GM19455 (cell line): ENCODE measurements around the gene TRPC4AP.

ENCODE experiments used
- ATAC-seq: cut with Tn5 transposase; IDR thresholded peaks from one replicate; pipeline ENCODE4 v1.9.1; 2021; ENCODE audit not compliant: unreplicated experiment

Gene TRPC4AP

DNA sequence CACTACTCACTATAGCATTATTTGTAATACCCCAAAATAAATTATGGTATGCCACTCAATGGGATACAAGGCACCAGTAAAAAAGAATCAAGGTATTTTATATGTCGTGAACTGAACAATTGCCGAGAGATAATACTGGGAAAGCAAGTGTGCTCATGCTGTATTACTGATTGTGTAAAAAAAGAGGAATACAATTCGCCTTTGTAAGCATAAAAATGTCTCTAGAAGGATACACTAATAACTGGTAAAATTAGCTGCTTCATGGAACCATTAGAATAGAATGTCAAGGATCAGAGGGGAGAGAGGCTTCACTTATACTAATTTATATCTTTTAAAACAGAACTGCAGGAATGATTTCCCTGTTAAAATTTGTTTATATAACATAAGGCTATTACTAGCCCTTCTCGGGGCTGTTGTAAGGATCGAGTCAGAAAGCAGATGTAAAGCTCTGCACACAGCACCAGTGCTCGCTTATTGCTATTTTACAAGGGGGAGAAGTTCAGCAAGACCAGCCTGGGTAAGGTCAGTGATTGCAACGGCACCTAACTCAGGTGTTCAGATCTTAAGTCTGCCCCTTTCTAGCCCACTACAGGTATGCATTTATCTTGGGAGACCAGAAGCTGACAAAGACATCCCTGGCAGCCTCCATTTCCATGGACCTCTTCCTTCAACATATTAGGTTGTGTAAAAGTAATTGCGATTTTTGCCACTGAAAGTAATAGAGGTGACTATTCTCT, 75.3 kb downstream of the TRPC4AP start:
- no peak for ATAC-seq

DNA sequence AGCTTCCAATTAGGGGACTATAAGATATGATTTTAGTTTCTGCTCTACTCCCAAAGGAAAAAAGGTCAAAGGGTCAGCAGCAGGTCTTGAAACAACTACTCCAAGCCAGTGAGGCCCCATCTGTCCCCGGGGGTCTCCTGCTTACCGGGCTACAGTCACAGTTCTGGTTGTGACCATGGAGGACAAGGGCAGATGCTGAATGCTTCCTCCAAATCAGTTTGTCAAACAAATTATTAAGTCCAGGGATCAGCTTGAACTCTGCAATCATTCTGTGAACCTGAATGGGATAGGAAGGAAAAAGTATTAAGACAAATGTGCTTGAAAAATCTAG, 76.8 kb downstream of the TRPC4AP start:
- no peak for ATAC-seq

DNA sequence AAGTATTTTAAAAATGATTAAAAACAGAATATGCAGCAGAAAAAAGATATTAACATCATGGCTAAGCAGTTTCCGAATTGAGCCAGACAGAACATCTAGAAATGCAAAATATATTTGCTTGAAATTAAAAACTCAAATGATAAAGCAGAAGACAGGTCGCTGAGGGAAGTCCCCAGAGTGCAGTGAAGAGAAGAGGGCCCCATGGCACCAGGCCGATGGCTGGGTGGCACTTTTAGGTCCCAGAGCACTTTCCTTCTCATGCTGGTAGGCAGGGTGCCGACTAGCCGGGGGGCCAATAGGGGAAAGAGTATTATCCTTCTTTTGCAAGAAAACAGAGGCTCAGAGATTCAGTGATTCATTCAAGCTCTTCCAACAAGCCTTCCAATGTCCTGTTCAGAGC, 78.1 kb downstream of the TRPC4AP start:
- no peak for ATAC-seq

DNA sequence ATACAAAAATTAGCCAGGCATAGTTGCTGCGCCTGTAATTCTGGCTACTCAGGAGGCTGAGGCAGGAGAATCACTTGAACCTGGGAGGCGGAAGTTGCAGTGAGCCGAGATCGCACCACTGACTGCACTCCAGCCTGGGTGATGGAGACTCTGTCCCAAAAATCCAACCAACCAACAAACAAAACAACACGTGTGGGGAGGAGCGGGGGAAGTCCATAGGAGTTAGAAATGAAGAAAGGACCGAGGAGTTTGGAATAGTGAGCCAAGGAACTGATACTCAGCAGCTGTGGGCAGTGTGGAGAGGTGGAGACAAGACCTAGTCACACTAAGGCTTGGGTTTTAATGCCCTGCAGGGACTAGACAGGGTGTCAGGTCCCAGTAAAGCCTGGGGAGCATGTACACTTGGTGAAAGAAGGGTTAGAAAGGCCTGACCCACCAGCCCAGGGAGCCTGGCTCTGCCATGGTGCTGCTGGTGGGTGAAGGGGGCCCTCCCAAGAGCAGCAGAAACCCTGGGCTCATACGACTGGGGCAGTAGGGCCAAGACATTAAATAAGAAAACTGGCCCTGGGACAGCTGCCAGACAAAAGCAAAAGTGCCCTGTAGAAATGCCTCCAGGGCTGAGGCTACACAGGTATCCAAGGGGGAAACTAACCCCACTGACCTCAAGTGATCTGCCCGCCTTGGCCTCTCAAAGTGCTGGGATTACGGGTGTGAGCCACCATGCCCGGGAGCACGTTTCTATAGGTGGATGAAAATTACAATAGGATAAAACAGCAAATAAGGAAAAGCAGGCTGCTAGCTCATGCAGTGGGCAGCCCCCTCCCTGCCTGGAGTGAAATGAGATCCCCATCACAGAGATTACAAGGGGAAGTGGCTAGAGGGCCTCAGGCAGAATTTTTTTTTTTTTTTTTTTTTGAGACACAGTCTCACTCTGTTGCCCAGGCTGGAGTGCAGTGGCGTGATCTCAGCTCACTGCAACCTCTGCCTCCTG, 78.9 kb downstream of the TRPC4AP start:
- ATAC-seq, result no peak

DNA sequence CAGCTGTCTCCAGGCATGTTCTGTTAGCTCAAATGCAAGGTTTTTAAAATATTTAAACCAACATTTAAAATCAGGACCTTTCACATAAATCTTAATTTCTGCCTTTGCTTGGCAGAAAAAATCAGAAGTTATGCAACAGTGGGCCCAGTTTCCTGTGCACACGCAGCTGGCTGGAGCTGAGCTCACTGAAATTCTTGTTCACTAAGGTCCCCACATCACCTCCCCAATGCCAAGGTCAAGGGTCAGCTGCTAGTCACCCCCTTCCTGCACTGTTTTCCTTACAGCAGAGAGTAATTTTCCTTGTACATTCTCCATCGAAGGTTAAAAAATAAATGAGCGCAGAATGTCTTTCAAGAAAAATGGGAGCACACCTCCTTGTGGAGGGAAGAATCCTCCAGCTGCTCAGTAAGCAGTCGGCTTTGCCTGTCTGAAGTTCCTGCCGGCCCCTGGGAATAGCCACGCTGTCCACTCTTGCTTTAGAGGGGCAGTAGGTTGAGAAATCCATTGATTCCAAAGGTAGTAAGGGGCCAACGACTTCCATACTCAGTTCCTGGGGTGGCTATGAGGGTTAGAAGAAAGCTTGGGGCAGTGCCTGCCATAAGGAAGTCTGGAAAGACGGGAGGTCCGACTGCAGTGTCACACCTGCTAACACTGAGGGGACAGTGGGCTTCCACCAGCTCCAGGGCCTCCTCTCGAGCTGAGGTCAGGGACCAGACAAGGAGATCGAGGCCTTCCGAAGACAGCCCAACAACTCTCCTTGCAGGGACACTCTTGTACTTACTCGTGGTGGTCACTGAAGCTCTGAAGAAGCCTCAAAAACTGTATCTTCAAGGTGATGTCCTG, 80.2 kb downstream of the TRPC4AP start:
- ATAC-seq, result no peak

DNA sequence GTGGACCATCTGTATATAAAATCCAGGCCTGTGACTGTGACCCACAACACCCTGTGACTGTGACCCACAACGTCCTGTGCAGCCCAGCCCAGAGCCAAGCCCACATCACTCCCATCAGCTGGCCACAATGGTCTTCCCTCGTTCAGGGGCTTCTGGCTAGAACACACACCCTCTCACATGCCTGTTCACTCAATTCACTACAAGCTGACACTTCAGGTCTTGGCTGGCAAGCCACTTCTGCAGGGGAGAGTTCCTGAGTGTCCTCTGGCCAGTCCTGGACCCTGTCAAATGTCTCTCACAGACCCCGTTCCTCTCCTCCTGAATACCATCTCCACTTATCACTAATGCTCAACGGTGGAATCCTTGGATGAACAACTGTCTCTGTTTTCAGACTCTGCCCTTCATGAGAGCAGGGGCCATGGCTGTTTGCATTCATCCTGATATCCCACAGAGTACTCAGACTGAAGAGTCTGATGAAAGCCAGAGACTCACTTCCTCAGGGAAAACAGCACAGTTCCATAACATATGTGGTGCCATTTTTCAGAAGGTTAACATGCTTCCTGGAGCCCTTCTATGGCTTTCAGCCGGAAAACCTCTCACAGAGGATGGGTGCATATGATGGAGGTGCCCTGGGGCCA, 80.9 kb downstream of the TRPC4AP start:
- ATAC-seq, result no peak

DNA sequence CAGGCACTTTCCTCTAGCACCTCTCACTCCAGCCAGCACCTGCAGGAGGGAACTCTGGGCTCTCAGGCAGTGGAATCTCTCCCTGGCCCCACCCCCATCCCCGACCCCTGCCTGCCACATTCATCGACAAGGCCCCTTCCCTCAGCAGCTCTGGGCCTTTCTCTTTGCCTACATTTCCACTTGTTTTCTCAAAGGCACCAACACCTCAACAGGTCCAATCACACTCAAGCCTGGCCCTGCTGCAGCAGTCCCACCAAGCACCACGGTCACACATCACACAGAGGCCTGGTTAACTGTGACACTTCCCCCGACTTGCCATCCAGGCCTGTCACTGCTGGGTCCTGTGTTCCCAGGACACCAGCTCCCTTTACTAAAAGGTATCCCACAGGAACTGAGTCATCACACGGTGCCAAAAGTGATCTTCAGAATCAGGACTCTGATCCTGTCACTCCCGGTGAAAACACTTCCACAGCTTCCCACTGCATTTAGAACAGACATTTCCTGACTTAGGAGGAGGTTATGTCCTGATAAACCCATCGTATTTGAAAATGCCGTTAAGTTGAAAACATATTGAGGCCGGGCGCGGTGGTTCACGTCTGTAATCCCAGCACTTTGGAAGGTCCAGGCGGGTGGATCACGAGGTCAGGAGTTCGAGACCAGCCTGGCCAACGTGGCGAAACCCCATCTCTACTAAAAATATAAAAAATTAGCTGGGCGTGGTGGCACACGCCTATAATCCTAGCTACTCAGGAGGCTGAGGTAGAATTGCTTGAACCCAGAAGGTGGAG, 82.0 kb downstream of the TRPC4AP start:
- ATAC-seq, result no peak

DNA sequence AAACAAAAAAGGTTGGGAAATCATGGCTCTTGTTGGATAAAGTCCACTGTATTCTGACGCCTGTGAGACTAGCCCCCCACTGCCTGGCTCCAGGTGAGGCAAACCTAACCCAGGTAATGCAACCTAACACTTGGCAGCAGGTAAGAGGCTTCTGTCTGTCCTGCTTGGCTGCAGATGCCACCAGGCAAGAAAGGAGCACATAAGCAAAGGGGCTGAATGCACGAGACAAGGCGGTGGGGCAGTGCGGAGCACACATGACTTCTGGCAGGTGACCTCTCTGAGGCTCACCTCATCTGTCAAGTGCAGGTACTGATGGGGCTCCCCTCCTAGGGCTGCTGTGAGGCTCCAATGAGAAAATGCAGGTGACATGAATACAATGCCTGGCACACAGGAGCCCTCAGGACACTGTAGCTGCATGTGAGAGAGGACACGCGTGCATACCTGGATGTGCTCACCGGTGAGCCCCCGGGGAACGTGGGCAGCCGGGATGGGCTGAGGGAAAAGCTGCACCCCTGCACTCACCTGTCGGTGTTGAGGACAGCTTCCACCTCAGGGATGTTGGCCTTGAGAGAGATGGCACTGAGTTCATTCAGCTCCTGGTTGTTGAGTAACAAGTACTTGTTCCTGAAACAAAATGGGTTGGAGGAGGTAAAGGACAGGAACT, 82.8 kb downstream of the TRPC4AP start:
- ATAC-seq, result no peak

DNA sequence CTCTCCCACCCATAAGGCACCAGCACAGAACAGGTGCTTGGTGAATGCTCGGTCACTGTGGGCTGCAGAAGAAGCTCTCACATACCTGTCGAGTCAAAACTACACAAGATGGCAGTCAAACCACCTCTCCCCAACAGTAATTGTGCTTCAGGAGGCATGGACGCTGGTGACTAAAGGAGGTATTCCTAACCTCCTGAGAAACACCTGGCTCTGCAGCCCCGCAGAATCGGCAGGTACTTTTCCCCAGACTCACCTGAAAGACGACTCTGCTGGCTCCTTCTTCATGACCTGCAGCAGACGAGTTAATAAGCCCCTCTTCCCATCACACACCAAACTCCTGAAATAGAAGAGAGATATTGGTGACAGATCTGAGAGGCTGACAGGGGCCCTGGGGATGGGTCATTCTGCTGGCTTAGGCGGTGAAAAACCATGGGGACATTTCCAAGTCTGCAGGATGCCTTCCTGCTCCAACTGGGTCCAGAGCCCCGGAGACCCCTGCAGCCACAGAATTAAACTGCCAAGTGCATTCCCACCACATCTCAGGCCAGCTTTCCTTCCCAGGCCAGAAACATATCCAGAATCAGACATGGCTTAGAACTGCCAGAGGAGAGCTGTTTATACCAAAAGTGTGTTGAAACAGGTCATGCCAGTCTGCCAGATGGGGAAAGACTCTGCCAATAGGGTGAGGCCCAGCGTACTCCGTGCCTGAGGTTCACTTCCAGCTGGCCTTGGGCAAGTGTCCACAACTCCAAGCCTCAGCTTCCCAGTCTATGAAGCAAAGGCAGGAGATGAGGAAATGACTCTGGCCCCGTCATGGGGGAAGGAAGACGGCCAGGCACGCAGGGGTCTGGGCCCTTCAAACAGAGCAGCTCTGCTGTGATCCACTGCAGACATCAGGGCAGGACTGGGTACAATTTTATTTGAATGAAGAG, 83.9 kb downstream of the TRPC4AP start:
- no peak for ATAC-seq

DNA sequence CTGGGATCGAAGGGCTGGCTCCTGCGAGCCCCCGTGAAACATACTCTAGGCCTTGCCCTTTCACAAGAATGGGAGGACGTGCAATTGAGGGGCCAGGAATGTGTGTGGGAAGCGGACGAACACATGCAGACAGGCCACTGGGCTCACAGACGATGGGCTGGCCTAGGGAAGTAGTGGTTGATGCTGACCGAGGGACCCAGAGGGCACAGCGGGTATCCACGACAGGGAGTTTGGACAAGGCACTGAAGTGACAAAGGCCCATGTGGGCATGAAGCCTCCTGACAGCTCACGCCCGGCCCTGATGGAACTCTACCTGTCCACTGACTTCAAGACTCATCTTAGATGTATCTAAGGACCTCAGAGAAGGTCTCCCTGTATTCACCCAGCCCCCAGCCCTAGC, 84.7 kb downstream of the TRPC4AP start:
- no peak for ATAC-seq

DNA sequence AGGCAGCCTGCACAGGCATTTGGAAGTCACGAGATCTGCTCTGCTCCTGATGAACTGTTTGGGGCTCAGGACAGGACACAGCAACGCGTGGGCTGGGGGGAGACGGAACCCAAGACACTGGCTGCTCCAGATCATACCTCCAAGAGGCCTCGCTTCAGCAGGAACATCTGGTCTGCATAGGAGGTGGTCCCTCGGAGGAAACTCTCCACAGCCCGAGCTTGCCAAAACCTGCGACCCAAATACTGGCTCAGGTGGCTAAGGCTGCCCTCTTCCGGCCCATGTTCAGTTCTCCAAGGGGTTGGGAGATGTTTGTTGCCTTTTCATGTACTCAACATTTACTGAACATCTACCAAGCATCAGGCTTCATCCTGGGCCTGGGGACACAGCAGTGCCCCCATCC, 85.2 kb downstream of the TRPC4AP start:
- ATAC-seq, result no peak

DNA sequence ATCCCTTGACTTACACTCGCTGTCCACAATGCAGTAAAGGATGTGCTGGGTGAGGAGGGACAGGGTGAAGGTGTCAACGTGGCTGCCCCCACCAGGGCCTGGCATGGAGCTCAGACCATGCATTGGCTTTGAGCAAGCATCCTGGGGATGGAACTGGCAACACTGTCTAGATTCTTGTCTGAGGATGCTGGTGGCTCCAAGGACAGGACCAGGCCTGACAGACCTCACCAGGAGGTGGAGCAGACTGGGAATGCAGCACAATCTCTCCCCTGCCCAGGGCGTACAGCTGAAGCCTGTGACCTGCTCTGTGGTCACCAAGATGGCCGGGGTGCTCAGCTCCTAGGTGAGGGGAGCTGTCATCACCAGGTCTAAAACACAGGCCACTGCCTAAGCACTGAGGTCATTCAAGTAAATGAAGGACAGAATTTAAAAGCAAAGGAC, 86.1 kb downstream of the TRPC4AP start:
- no peak for ATAC-seq

DNA sequence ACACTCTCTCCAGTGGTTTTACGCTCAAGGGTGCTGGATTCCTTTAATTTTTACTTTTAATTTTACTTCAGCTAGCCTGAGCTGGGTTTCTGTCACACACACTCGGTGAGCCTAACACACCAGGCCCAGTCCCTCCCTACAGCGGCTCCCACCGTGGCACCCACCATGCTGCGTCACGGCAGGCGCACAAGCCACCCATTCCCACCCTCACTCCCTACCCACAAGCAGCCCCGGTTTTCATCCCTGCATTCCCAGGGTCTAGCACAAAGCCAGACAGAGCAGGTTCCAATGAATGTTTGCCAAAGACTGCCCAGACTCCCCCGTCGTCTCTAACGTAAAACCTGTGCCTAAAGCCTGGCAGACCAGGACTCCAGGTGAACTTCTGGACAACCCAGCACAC, 86.6 kb downstream of the TRPC4AP start:
- no peak for ATAC-seq

DNA sequence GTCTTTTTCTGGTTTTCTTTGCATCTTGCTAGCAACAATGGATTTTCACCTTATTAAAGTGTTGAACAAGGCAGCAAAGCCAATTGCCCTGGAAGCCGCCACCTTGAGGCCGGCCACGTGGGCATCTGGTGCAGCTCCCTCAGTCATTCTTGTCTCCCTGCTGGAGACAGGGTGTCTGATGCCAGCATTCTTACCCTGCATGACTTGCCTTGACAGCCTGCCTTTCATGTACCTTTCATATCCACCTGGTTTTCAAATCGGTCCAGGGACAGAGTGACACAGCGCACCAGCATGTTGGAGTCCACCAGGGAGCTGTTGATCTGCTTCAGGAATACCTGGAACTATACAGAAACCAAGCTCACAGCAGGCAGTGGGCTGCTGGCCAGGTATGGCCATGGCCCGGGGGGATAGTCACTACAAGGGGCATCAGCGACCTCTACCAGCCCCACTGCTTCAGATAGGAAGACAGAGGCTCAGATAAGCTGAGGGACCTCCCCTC, 87.1 kb downstream of the TRPC4AP start:
- ATAC-seq, result no peak

DNA sequence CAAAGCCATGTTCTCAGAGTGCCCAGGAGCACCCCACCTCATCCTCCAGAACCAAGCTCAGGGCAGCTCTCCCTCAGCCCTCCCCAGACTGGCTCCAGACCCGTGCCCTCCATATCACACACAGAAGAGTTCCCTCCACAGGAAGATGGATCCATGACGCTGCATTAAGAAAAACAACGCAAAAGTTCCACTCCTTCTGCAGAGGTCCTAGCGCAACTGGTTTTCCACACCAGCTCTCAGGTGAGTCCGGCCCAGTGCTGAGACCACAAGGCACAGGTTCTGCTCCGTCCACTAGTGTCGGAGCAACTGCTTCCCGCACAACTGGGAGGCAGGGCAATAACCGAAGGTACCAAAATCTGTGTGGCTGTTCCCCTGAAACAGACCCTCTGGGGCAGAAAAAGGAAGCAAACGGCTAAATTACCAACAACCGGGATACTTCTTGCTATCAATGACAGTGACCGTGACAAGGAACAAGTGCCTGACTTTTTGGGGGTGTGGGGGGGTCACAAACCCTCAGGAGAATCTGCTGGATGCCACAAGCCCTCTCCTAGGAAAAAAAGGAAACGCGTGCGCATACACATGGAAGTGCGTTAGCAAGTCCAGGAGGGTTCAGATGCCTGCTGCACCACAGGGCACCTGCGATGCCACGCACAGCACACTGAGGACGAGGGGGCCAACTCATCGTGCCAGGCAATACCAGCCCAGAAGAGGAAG, 87.7 kb downstream of the TRPC4AP start:
- no peak for ATAC-seq

DNA sequence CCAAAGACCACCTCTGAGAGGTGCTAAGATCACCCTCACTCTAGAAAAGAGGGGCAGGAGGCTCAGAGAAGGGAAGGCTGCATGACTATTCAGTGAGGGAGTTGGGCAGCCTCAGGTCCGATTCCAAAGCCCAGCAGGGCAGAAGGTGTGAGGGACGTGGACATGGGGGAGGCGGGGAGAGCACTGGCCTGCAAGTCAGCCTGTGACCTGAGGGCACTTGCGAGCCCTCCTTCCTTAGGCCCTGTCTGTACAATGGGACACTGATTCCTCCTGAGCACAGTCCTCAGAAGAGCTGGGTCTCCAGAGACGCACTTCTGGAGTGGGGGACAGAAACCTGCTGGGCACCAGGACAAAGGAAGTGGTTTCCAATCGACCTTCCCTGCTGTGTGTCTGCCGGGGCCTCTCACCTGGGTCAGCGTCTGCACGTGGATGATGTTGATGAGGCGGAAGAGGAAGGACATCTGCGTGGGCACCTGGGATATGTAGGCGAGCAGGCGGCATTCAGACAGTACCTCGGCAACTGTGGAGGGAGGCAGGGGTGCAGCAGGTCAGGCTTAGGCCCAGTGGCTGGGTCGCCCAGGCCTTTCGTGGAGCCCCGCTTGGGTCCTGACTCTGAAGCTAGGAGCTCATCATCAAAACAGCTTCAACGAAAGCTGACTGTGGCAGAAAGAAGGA, 88.4 kb downstream of the TRPC4AP start:
- ATAC-seq, result no peak
